ENCODE data around the gene SLC25A33.

SLC25A33 gene

GRCh38 chr1:9537863-9538668, 1.2 kb upstream of the SLC25A33 start:
- FAIRE-seq, result peak; percentile 80
- DNase-seq (ENCODE audit: insufficient read length, low spot score), result no peak
- TF ChIP-seq TAF1 (IDR thresholded peaks at IDR 0.05; ENCODE audit: low read depth, low read length) (no peak), PAX5 (IDR thresholded peaks at IDR 0.05; ENCODE audit: insufficient read depth, low read length, severe bottlenecking) (no peak), SPI1 (IDR thresholded peaks at IDR 0.05; ENCODE audit: low read depth, low read length) (no peak), POLR2A (IDR thresholded peaks at IDR 0.05; ENCODE audit: low read depth, low read length) (no peak), POU2F2 (IDR thresholded peaks at IDR 0.05; ENCODE audit: low read depth, low read length) (no peak), POLR2AphosphoS5 (IDR thresholded peaks at IDR 0.05; ENCODE audit: low read depth, low read length) (no peak)

- FAIRE-seq, result no peak
- TF ChIP-seq POLR2A (IDR thresholded peaks at IDR 0.05; ENCODE audit: low read depth, low read length), result no peak
- no peak for TF ChIP-seq POLR2AphosphoS5 (IDR thresholded peaks at IDR 0.05; ENCODE audit: low read depth, low read length)
- no peak for TF ChIP-seq PAX5 (IDR thresholded peaks at IDR 0.05; ENCODE audit: insufficient read depth, low read length, severe bottlenecking)
- no peak for TF ChIP-seq SPI1 (IDR thresholded peaks at IDR 0.05; ENCODE audit: low read depth, low read length)
- TF ChIP-seq TAF1 (IDR thresholded peaks at IDR 0.05; ENCODE audit: low read depth, low read length), result no peak
- no peak for TF ChIP-seq POU2F2 (IDR thresholded peaks at IDR 0.05; ENCODE audit: low read depth, low read length)
Observed at GRCh38 chr1:9538669-9539164, 548 bp upstream of the SLC25A33 start.

GRCh38 chr1:9539829-9540550, 725 bp downstream of the SLC25A33 start:
- FAIRE-seq (peak; percentile 89), DNase-seq (ENCODE audit: insufficient read length, low spot score) (peak; percentile 73)
- no peak for TF ChIP-seq POLR2A (IDR thresholded peaks at IDR 0.05; ENCODE audit: low read depth, low read length)
- 0 out of 2 replicates have a peak, but pooled peaks have one; percentile 41 for TF ChIP-seq SPI1 (IDR thresholded peaks at IDR 0.05; ENCODE audit: low read depth, low read length)

More at GRCh38 chr1:9538669-9539164, 548 bp upstream of the SLC25A33 start:
- no peak for DNase-seq (ENCODE audit: insufficient read length, low spot score)

GRCh38 chr1:9542430-9542829, 3.2 kb downstream of the SLC25A33 start:
- no peak for DNase-seq (ENCODE audit: insufficient read length, low spot score)
- no peak for FAIRE-seq
- TF ChIP-seq POLR2A (IDR thresholded peaks at IDR 0.05; ENCODE audit: low read depth, low read length) (no peak), POU2F2 (IDR thresholded peaks at IDR 0.05; ENCODE audit: low read depth, low read length) (no peak), TAF1 (IDR thresholded peaks at IDR 0.05; ENCODE audit: low read depth, low read length) (no peak), PAX5 (IDR thresholded peaks at IDR 0.05; ENCODE audit: insufficient read depth, low read length, severe bottlenecking) (no peak)

GRCh38 chr1:9544926-9545325, 5.7 kb downstream of the SLC25A33 start:
- FAIRE-seq (no peak), DNase-seq (ENCODE audit: insufficient read length, low spot score) (no peak)
- TF ChIP-seq POLR2A (IDR thresholded peaks at IDR 0.05; ENCODE audit: low read depth, low read length) (no peak), POU2F2 (IDR thresholded peaks at IDR 0.05; ENCODE audit: low read depth, low read length) (no peak), POLR2AphosphoS5 (IDR thresholded peaks at IDR 0.05; ENCODE audit: low read depth, low read length) (no peak), TAF1 (IDR thresholded peaks at IDR 0.05; ENCODE audit: low read depth, low read length) (no peak), PAX5 (IDR thresholded peaks at IDR 0.05; ENCODE audit: insufficient read depth, low read length, severe bottlenecking) (no peak), SPI1 (IDR thresholded peaks at IDR 0.05; ENCODE audit: low read depth, low read length) (no peak)

GRCh38 chr1:9549955-9550546, 10.8 kb downstream of the SLC25A33 start:
- FAIRE-seq (no peak), DNase-seq (ENCODE audit: insufficient read length, low spot score) (no peak)
- TF ChIP-seq POU2F2 (IDR thresholded peaks at IDR 0.05; ENCODE audit: low read depth, low read length), result no peak
- TF ChIP-seq SPI1 (IDR thresholded peaks at IDR 0.05; ENCODE audit: low read depth, low read length), result no peak
- TF ChIP-seq POLR2A (IDR thresholded peaks at IDR 0.05; ENCODE audit: low read depth, low read length), result no peak
- no peak for TF ChIP-seq PAX5 (IDR thresholded peaks at IDR 0.05; ENCODE audit: insufficient read depth, low read length, severe bottlenecking)
- no peak for TF ChIP-seq TAF1 (IDR thresholded peaks at IDR 0.05; ENCODE audit: low read depth, low read length)
- TF ChIP-seq POLR2AphosphoS5 (IDR thresholded peaks at IDR 0.05; ENCODE audit: low read depth, low read length), result no peak

- FAIRE-seq, result no peak
- TF ChIP-seq POU2F2 (IDR thresholded peaks at IDR 0.05; ENCODE audit: low read depth, low read length) (no peak), POLR2A (IDR thresholded peaks at IDR 0.05; ENCODE audit: low read depth, low read length) (no peak), SPI1 (IDR thresholded peaks at IDR 0.05; ENCODE audit: low read depth, low read length) (no peak), PAX5 (IDR thresholded peaks at IDR 0.05; ENCODE audit: insufficient read depth, low read length, severe bottlenecking) (no peak), POLR2AphosphoS5 (IDR thresholded peaks at IDR 0.05; ENCODE audit: low read depth, low read length) (no peak), TAF1 (IDR thresholded peaks at IDR 0.05; ENCODE audit: low read depth, low read length) (no peak)
- DNase-seq (ENCODE audit: insufficient read length, low spot score), result no peak
Observed at GRCh38 chr1:9551984-9552383, 12.7 kb downstream of the SLC25A33 start.

GRCh38 chr1:9553736-9554144, 14.5 kb downstream of the SLC25A33 start:
- TF ChIP-seq SPI1 (IDR thresholded peaks at IDR 0.05; ENCODE audit: low read depth, low read length) (no peak), POLR2A (IDR thresholded peaks at IDR 0.05; ENCODE audit: low read depth, low read length) (no peak), PAX5 (IDR thresholded peaks at IDR 0.05; ENCODE audit: insufficient read depth, low read length, severe bottlenecking) (no peak), POLR2AphosphoS5 (IDR thresholded peaks at IDR 0.05; ENCODE audit: low read depth, low read length) (no peak), TAF1 (IDR thresholded peaks at IDR 0.05; ENCODE audit: low read depth, low read length) (no peak), POU2F2 (IDR thresholded peaks at IDR 0.05; ENCODE audit: low read depth, low read length) (no peak)
- FAIRE-seq (no peak), DNase-seq (ENCODE audit: insufficient read length, low spot score) (no peak)

GRCh38 chr1:9555942-9556341, 16.7 kb downstream of the SLC25A33 start:
- DNase-seq (ENCODE audit: insufficient read length, low spot score) (no peak), FAIRE-seq (no peak)
- no peak for TF ChIP-seq POU2F2 (IDR thresholded peaks at IDR 0.05; ENCODE audit: low read depth, low read length)
- TF ChIP-seq POLR2A (IDR thresholded peaks at IDR 0.05; ENCODE audit: low read depth, low read length), result no peak
- no peak for TF ChIP-seq PAX5 (IDR thresholded peaks at IDR 0.05; ENCODE audit: insufficient read depth, low read length, severe bottlenecking)
- no peak for TF ChIP-seq SPI1 (IDR thresholded peaks at IDR 0.05; ENCODE audit: low read depth, low read length)
- TF ChIP-seq TAF1 (IDR thresholded peaks at IDR 0.05; ENCODE audit: low read depth, low read length), result no peak

Measured in GM12891 (cell line).